SK-N-SH treated with all-trans-retinoic acid at 6 μM for 48 hours (cell line): ENCODE data around the gene ESYT2.

Source experiments
- ATAC-seq: fragments of 200-7000 bp; cut with Tn5 transposase; 3 replicates; pipeline ENCODE4 v1.9.1; 2020; ENCODE audit warnings: mild to moderate bottlenecking, moderate library complexity
- BACH2 ChIP-seq: fragments of 250-450 bp; sonication (Bioruptor Pico); IDR thresholded peaks from 2 replicates; pipeline ENCODE4 v1.9.0; 2021; ENCODE audit warnings: mild to moderate bottlenecking, borderline replicate concordance
- CSDC2 ChIP-seq: fragments of 250-450 bp; sonication (Bioruptor Pico); IDR thresholded peaks from 2 replicates; pipeline ENCODE4 v1.5.0; 2020; ENCODE audit warnings: mild to moderate bottlenecking, moderate library complexity
- ESRRG ChIP-seq: fragments of 250-450 bp; sonication (Bioruptor Pico); IDR thresholded peaks from 2 replicates; pipeline ENCODE4 v1.6.1; 2021; ENCODE audit warnings: mild to moderate bottlenecking
- GLIS3 ChIP-seq: fragments of 250-450 bp; sonication (Bioruptor Pico); IDR thresholded peaks from 2 replicates; pipeline ENCODE4 v1.5.0; 2020; ENCODE audit warnings: mild to moderate bottlenecking, moderate library complexity
- ISL1 ChIP-seq: fragments of 250-450 bp; sonication (Bioruptor Pico); IDR thresholded peaks from 2 replicates; pipeline ENCODE4 v2.1.2; 2022; ENCODE audit warnings: mild to moderate bottlenecking, moderate library complexity
- OSR1 ChIP-seq: fragments of 250-450 bp; sonication (Bioruptor Pico); IDR thresholded peaks from 2 replicates; pipeline ENCODE4 v1.8.0; 2022; ENCODE audit warnings: moderate library complexity, mild to moderate bottlenecking, inconsistent platforms
- PPARA ChIP-seq: fragments of 250-450 bp; sonication (Bioruptor Pico); IDR thresholded peaks from 2 replicates; pipeline ENCODE4 v1.5.0; 2020; ENCODE audit warnings: mild to moderate bottlenecking, borderline replicate concordance
- RARB ChIP-seq: fragments of 250-450 bp; sonication (Bioruptor Pico); IDR thresholded peaks from 2 replicates; pipeline ENCODE4 v1.8.0; 2021; ENCODE audit warnings: mild to moderate bottlenecking, moderate library complexity
- SNAI2 ChIP-seq: fragments of 250-450 bp; sonication (Bioruptor Pico); IDR thresholded peaks from 2 replicates; pipeline ENCODE4 v1.5.0; 2020; ENCODE audit warnings: mild to moderate bottlenecking, moderate library complexity
- TCF4 ChIP-seq: fragments of 250-450 bp; sonication (Bioruptor Pico); IDR thresholded peaks from 2 replicates; pipeline ENCODE4 v1.8.0; 2021; ENCODE audit warnings: mild to moderate bottlenecking, moderate library complexity, borderline replicate concordance
- TOX ChIP-seq: fragments of 250-450 bp; sonication (Bioruptor Pico); IDR thresholded peaks from 2 replicates; pipeline ENCODE4 v1.8.0; 2021; ENCODE audit warnings: mild to moderate bottlenecking, moderate library complexity, borderline replicate concordance
- ZFP3 ChIP-seq: fragments of 250-450 bp; sonication (Bioruptor Pico); IDR thresholded peaks from 2 replicates; pipeline ENCODE4 v1.5.0; 2020; ENCODE audit warnings: mild to moderate bottlenecking, moderate library complexity
- ZNF565 ChIP-seq: fragments of 450-650 bp; formaldehyde crosslinking; conservative IDR thresholded peaks from 2 replicates; pipeline ENCODE4 v1.5.0; 2020; ENCODE audit warnings: low read depth, mild to moderate bottlenecking, moderate library complexity
- TF ChIP-seq, protein P1 (sequence below): fragments of 250-450 bp; sonication (Bioruptor Pico); IDR thresholded peaks from 2 replicates; pipeline ENCODE4 v1.5.1; 2021; ENCODE audit warnings: mild to moderate bottlenecking, moderate library complexity
- TF ChIP-seq, protein P2 (sequence below): fragments of 250-450 bp; sonication (Bioruptor Pico); IDR thresholded peaks from 2 replicates; pipeline ENCODE4 v1.5.0; 2020; ENCODE audit warnings: mild to moderate bottlenecking, moderate library complexity
- TF ChIP-seq, protein P3 (sequence below): fragments of 250-450 bp; sonication (Bioruptor Pico); IDR thresholded peaks from 2 replicates; pipeline ENCODE4 v1.8.0; 2020; ENCODE audit warnings: mild to moderate bottlenecking, moderate library complexity, borderline replicate concordance
- TF ChIP-seq, protein P4 (sequence below): fragments of 250-450 bp; sonication (Bioruptor Pico); IDR thresholded peaks from 2 replicates; pipeline ENCODE4 v1.5.1; 2020; ENCODE audit warnings: low read depth, mild to moderate bottlenecking, moderate library complexity

ESYT2 gene

DNA sequence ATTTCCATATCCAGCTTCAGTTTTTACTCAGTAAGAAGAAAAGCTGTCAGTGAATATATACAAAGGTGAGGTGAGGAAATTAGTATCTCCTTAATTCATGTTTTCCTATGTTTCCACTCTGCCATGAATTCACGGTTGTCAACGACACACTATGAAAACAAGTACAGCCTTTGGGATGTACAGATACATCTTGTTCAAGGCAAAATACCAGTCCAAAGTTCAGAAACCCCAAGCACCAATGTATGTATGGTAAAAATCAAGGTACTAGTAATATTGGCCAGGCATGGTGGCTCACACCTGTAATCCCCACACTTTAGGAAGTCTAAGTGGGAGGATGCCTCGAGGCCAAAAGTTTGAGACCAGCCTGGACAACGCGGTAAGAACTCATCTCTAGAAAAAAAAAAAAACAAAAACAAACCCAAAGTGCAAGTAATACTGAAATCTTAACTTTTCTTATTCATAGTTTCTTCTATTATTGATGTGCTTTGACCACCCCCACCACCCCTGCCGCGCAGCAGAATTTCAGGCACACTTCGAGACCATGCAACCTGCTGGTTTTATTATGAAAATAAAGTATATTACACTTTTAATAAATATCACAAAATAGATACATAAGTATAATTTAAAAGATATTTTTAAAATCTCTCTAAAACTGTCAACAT, 3.5 kb downstream of the ESYT2 start (continued):
- no peak for TF ChIP-seq RARB (CRISPR knock-in tag)
- TF ChIP-seq OSR1 (CRISPR knock-in tag) = no peak

DNA sequence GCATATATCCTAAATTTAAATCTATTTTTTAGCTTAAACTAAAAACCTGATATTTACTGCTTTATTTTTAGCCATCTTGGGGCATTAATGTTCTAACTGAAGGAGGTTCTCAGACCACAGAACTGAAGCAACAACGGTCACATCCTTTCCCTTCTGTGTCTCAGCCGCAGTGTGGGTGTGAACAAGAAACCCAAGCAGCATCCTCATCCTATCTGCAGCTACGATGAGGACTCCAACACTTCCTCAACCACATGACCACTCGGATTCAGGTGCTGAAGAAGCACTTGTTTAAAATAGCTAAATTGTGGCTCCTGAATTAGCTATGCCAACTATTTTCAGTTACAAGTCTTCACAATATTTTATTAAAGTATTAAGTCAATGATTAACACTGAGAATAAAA, 5.3 kb downstream of the ESYT2 start:
- TF ChIP-seq, protein P1, sequence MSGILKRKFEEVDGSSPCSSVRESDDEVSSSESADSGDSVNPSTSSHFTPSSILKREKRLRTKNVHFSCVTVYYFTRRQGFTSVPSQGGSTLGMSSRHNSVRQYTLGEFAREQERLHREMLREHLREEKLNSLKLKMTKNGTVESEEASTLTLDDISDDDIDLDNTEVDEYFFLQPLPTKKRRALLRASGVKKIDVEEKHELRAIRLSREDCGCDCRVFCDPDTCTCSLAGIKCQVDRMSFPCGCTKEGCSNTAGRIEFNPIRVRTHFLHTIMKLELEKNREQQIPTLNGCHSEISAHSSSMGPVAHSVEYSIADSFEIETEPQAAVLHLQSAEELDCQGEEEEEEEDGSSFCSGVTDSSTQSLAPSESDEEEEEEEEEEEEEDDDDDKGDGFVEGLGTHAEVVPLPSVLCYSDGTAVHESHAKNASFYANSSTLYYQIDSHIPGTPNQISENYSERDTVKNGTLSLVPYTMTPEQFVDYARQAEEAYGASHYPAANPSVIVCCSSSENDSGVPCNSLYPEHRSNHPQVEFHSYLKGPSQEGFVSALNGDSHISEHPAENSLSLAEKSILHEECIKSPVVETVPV (CRISPR knock-in tag) = no peak
- TF ChIP-seq ISL1 = no peak
- TF ChIP-seq BACH2 = no peak
- TF ChIP-seq RARB (CRISPR knock-in tag) = no peak
- TF ChIP-seq SNAI2 (CRISPR knock-in tag) = no peak
- TF ChIP-seq TOX = no peak
- TF ChIP-seq, protein P2, sequence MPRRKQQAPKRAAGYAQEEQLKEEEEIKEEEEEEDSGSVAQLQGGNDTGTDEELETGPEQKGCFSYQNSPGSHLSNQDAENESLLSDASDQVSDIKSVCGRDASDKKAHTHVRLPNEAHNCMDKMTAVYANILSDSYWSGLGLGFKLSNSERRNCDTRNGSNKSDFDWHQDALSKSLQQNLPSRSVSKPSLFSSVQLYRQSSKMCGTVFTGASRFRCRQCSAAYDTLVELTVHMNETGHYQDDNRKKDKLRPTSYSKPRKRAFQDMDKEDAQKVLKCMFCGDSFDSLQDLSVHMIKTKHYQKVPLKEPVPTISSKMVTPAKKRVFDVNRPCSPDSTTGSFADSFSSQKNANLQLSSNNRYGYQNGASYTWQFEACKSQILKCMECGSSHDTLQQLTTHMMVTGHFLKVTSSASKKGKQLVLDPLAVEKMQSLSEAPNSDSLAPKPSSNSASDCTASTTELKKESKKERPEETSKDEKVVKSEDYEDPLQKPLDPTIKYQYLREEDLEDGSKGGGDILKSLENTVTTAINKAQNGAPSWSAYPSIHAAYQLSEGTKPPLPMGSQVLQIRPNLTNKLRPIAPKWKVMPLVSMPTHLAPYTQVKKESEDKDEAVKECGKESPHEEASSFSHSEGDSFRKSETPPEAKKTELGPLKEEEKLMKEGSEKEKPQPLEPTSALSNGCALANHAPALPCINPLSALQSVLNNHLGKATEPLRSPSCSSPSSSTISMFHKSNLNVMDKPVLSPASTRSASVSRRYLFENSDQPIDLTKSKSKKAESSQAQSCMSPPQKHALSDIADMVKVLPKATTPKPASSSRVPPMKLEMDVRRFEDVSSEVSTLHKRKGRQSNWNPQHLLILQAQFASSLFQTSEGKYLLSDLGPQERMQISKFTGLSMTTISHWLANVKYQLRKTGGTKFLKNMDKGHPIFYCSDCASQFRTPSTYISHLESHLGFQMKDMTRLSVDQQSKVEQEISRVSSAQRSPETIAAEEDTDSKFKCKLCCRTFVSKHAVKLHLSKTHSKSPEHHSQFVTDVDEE (CRISPR knock-in tag) = no peak
- no peak for TF ChIP-seq PPARA (CRISPR knock-in tag)
- no peak for ATAC-seq

DNA sequence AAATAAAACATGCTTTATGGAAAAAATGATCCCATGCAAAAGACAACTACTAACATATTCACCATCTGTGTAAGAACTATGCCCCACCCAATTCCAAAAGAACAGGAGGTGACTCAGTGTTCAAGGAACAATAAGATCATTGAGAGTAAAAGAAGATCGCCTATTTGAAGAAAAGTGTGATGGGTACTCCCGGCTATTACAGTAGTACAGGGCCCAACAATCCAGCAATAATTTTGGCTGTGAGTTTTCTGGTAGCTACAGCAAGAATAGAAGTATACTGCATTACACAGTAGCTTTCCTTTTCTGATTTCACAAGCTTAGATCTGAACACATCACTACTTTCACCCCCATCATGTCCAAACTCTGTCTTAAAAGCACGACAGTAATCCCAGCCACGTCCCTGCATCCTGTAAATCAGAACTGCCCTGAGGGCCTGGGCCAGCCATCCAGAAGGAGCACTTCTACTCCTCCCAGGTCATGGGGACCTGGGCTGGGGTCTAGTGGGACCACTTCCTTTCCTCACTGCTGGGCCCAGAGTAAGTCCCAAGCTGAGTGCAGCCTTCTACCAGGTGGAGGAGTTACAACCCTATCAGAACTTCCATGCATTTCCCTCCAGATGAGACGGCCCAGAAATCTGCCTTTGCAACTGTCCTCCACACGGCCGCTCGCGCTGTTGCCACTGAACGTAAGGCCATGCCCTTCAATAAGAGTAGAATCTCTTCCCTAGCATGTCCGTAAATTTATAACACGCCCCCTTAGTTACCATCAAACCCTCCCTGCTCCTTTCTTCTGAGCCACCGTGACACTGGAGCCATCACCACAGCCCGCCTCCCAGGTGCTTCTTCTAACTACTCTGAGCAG, 7.9 kb downstream of the ESYT2 start:
- ATAC-seq = peak; percentile 37
- TF ChIP-seq CSDC2 (no peak), SNAI2 (CRISPR knock-in tag) (no peak), TCF4 (CRISPR knock-in tag) (no peak), ESRRG (CRISPR knock-in tag) (no peak), ZNF565 (no peak)
- TF ChIP-seq, protein P3, sequence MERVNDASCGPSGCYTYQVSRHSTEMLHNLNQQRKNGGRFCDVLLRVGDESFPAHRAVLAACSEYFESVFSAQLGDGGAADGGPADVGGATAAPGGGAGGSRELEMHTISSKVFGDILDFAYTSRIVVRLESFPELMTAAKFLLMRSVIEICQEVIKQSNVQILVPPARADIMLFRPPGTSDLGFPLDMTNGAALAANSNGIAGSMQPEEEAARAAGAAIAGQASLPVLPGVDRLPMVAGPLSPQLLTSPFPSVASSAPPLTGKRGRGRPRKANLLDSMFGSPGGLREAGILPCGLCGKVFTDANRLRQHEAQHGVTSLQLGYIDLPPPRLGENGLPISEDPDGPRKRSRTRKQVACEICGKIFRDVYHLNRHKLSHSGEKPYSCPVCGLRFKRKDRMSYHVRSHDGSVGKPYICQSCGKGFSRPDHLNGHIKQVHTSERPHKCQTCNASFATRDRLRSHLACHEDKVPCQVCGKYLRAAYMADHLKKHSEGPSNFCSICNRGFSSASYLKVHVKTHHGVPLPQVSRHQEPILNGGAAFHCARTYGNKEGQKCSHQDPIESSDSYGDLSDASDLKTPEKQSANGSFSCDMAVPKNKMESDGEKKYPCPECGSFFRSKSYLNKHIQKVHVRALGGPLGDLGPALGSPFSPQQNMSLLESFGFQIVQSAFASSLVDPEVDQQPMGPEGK (CRISPR knock-in tag) = no peak
- TF ChIP-seq, protein P2 (CRISPR knock-in tag) = no peak

DNA sequence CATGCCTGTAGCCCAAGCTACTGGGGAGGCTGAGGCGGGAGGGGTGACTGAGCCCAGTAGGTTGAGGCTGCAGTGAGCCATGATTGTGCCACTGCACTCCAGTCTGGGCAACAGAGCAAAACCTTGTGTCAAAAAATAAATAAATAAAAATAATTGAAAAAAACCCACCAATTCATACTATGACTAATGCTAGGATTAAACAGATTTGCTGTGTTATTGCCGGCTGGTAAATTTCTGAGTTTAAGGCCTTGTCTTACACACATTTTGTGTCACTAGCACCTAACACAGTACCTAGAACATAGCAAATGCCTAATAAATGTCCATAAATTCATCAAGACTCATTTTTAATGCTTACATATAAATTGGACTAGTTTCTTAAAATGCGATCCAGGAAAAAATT, 8.7 kb downstream of the ESYT2 start:
- ATAC-seq = no peak
- TF ChIP-seq, protein P4, sequence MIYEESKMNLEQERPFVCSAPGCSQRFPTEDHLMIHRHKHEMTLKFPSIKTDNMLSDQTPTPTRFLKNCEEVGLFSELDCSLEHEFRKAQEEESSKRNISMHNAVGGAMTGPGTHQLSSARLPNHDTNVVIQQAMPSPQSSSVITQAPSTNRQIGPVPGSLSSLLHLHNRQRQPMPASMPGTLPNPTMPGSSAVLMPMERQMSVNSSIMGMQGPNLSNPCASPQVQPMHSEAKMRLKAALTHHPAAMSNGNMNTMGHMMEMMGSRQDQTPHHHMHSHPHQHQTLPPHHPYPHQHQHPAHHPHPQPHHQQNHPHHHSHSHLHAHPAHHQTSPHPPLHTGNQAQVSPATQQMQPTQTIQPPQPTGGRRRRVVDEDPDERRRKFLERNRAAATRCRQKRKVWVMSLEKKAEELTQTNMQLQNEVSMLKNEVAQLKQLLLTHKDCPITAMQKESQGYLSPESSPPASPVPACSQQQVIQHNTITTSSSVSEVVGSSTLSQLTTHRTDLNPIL (CRISPR knock-in tag) = no peak
- no peak for TF ChIP-seq TCF4 (CRISPR knock-in tag)
- TF ChIP-seq OSR1 (CRISPR knock-in tag) = no peak
- 0 out of 2 replicates have a peak, but pooled peaks have one; percentile 22 for TF ChIP-seq ZFP3
- TF ChIP-seq GLIS3 (CRISPR knock-in tag) = no peak
